Left renal cortex interstitium (tissue), 4 donors: Measurements from ENCODE around the gene PUM2. TPM values are rescaled to one million over a fixed set of nuclear protein-coding genes. Genes with fewer than 3 reads are reported as not detected.
"Not testable (repeated sequence)": the region's sequence is repeated elsewhere in the genome, so short reads cannot be mapped to it uniquely, and the experiment has no call there.

Source experiments
- DNase-seq, 4 donors: peaks; one replicate each; pipeline ENCODE4 v3.0.0-alpha.2; 2013; ENCODE audit warnings: low read depth in 4 of 4, low spot score in 2 of 4, missing footprints in 1 of 4
- polyA plus RNA-seq, 4 donors: library from polyadenylated mRNA; unstranded; fragments of 120-200 nt; gene quantifications; one replicate each; pipeline ENCODE4 v1.2.1, GENCODE V29; 2013; ENCODE audit not compliant: insufficient read length in 4 of 4

Gene PUM2, protein sequence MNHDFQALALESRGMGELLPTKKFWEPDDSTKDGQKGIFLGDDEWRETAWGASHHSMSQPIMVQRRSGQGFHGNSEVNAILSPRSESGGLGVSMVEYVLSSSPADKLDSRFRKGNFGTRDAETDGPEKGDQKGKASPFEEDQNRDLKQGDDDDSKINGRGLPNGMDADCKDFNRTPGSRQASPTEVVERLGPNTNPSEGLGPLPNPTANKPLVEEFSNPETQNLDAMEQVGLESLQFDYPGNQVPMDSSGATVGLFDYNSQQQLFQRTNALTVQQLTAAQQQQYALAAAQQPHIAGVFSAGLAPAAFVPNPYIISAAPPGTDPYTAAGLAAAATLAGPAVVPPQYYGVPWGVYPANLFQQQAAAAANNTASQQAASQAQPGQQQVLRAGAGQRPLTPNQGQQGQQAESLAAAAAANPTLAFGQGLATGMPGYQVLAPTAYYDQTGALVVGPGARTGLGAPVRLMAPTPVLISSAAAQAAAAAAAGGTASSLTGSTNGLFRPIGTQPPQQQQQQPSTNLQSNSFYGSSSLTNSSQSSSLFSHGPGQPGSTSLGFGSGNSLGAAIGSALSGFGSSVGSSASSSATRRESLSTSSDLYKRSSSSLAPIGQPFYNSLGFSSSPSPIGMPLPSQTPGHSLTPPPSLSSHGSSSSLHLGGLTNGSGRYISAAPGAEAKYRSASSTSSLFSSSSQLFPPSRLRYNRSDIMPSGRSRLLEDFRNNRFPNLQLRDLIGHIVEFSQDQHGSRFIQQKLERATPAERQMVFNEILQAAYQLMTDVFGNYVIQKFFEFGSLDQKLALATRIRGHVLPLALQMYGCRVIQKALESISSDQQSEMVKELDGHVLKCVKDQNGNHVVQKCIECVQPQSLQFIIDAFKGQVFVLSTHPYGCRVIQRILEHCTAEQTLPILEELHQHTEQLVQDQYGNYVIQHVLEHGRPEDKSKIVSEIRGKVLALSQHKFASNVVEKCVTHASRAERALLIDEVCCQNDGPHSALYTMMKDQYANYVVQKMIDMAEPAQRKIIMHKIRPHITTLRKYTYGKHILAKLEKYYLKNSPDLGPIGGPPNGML
- polyA plus RNA-seq: 100 to 1,000 TPM in 2 of 4 donors, 10 to 100 TPM in 2; 96.7 to 113 (median 103) TPM

DNA sequence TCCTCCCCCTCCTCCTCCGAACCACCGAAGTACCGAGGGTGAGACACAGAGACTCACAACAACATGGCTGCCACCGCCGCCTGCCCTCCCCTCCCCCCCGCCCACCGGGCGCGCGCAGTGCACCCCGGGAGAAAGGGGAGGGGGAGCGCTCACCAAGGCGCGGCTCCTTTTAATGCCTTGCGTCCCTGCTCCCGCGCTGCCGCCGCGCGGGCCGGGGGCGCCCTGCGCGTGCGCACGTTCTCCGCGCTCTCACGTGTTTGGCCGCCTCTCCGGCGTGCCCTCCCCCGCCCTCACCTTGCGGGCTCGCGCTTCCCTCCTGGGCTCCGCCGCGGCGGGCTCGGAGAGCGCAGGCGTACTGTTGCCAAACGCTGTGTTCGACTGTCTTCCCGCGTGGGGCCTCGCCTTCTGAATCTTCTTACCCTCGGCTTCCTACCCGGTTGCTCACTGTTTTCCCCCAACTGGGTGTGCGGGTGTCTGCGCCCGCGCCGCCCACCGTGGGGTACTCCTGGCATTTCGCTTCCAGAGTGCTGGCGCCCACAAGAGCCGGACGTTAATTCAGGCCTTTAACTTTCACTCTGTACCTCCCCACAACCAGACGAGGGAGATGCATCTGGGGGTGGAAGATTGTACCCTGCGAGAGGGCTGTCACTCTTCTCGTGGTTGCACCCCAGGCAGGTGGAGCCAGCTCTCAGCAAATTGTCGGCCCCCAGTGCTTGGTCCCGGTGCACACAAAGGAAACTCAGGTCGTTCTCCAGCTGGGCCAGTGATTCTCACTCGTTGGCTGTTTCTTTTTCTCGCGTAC is at the start of gene PUM2:
TSS of gene PUM2 (minus strand) at position 92 of the 802 bp plus-strand sequence. CDS start 23,484 bp downstream, outside the sequence.
- peak; percentile 88 to 95 (median 93) for DNase-seq

GRCh38 chr2:20400306-20400705 is 49.7 kb upstream of the PUM2 start:
- no peak for DNase-seq

DNA sequence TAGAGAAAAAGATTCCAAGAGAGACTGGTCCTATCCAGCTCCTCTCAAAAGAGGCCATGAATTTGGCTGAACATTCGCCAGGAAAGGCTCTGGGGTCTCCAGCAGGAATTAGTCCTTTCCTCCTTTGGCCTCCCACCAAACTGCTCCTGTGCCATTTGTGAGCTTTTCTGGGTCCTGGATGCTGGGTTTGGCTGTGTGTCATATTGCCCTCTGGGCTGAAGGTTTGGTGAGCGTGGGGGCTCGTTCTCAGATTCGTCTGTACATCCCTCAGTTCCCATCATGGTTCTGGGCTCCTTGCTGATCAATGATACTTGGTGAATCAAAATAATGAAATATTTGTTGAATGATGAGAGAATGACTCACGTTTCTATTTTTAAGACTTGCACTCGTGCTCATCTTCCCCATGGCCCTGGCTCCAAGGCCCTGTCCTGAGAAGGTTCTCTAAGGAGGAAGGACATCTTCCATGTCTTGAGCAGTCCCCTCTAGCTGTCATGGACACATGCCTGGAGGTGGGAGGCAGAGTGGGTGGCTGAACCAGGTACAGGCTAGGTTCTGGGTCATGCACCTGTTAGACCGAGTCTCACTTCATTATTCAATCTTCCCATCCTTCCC is 48.4 kb upstream of the PUM2 start:
- DNase-seq: no peak

DNA sequence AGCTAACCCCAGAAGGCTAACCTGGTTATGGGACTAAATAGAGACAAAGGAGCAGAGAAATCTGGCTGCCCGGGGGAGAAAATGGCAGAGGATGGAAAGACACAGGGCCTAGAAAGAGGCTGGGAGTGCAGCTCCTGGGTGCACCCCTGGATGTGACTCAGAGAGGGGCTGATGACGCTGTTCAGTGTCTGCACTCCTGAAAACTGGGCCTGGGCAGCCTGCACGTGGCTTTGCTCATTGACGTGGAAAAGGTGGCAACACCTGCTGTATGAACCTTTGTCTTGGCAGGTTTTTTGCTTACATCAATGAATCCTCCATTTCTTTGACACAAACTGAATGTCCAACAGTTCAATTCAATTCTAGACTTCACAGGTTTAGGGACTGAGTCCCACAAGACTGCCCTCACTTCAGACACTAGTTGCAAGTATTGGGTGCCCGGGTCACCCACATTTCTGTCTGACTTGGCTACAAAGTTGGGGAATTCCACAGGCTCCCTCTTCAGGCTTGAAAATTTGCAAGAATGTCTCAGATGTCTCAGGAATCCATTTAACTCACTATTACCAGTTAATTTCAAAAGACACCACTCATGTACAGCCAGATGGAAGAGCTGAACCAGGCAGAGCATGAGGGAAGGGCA is 47.3 kb upstream of the PUM2 start:
- no peak for DNase-seq

GRCh38 chr2:20396356-20397000 is 45.8 kb upstream of the PUM2 start:
- no peak for DNase-seq

GRCh38 chr2:20393986-20394385 is 43.3 kb upstream of the PUM2 start:
- no peak for DNase-seq

DNA sequence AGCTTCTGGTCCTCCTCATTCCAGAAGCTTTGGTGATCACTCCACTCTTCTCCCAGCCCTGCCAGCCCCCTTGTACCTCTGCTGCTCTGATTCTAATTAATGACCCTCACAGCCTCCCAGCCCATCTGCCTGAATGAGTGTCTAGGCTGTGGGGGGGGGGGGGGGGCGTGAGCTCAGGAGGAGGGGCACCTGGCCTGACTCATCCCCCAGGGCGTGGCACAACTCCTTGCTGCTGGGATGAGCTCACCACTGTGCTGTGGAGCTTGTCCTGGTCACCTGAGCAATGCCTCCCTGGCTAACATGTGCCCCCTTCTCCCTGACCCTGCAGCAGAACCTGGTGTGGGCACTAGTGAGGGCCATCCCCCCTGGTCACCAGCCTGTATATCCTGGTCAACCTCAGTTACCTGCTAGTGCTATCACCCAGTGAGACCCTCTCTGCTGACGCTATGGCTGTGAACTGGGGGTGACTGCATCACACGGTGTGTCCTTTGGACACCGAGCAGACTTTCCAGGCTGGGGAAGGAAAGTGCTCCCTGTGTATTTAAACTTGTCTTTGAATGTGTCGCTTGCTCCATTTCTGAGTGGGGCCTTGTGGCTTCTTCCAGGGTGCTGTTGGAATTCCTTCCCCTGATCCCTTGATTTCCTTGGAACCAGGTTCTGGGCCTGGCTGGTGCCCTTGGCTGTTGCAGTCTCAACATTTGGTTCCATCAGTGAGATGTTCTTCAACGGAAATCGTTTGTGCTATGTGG is 41.5 kb upstream of the PUM2 start:
- DNase-seq: no peak

DNA sequence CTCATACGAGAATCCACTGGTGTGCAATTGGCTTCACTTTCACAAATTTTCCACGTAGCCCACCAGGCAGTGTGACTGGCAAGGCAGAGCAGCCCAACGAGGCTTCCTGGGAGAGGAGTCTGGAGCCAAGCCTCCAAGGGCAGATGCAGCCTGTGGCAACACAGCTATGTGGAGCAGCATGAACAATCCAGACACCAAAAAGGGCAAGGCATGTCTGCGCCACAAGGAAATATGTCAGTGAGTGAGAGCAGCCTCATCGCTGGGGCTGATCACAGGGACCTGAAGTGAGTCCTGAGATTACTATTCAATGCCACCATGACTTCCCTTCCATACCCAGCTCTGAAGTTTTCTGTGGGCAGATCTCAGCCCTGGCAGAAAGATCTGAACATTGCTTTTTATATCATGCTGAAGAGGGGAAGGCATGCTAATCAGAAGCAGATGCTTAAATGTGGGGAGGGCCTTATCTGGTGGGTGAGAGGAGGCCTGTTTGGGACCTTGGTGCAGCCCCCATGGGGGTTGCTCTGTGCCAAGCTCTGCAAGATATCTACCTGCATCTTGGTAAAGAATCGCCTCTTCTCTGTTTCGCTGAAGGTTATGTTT is 40.0 kb upstream of the PUM2 start:
- no peak for DNase-seq

DNA sequence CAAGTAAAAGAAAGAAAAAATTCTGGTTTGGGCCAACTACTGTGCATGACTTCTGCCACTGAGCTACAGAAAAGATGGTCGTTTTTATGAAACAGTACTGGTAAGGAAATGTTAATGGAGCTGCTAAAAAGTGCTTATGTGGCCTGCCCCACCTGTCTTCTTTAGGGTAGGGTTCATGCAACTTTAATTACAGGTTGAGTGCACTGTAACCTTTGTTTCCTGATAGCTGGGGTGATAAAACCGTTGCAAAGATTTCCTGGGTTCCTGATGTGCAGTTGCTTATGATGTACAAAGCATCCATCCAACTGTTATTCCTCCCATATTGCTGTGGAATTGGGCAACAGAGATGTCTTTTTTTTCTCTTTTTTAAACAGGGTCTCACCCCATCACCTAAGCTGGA is 34.3 kb upstream of the PUM2 start:
- DNase-seq: no peak

DNA sequence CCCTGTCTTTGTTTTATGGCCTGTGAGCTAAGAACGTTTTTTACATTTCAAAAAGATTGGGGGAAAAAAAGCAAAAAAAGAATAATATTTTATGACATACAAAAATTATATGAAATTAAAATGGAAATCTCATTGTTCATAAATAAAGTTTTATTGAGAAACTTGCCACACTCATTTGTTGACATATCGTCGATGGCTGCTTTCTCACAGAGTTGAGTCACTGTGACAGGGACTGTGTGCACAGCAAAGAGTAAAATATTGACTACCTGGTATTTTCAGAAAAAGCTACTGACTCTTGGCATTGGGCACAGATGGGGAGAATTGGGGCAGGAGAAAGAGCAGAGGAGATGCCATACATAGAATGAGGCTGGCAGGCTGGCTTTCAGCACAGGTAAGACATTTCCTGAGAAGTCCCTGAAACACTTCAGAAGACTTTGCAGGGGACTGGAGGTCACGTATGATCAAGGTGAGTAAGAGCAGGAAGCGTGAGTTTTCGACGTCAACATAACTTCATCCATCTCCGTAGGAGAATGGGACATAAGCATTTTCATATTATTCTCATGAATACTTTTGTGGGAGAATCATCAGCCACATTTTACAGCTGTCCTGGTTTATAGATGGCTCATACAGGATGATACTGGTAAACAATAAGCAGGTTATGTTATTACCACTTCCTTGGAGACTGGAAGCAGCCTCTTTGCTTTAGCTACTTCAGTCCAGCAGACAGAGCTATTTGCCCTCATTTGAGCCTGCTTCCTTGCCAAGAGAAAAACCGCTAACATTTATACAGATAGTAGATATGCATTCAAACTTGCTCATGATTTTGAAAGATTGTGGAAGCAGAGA is 32.5 kb upstream of the PUM2 start:
- no peak for DNase-seq

GRCh38 chr2:20381457-20381856 is 30.8 kb upstream of the PUM2 start:
- DNase-seq: no peak

- DNase-seq: peak; percentile 36 to 76 (median 57)
Observed at GRCh38 chr2:20378891-20379519, 28.4 kb upstream of the PUM2 start.

GRCh38 chr2:20378341-20378740 is 27.7 kb upstream of the PUM2 start:
- no peak for DNase-seq

- DNase-seq: no peak
Observed at GRCh38 chr2:20377741-20378140, 27.1 kb upstream of the PUM2 start.

DNA sequence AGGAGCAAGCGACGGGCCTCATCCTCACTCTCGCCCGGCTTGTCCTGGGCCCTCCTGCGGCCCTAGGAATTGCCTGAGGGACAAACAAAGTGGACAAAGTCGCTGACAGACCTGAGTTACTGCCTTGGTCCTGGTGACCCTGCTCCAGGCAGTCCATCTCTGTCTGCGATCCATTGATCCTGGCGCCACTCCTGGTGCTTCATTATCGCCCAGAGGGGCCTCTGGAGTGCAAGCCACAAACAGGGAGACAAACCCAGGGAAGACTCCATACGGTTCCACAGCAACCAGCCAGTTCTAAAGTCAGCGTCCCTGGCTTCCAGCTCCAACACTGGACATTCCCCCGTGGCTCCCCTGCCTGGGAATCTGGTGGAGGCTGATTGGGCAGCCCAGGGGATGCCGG is 24.3 kb upstream of the PUM2 start:
- DNase-seq: not testable (repeated sequence)

DNA sequence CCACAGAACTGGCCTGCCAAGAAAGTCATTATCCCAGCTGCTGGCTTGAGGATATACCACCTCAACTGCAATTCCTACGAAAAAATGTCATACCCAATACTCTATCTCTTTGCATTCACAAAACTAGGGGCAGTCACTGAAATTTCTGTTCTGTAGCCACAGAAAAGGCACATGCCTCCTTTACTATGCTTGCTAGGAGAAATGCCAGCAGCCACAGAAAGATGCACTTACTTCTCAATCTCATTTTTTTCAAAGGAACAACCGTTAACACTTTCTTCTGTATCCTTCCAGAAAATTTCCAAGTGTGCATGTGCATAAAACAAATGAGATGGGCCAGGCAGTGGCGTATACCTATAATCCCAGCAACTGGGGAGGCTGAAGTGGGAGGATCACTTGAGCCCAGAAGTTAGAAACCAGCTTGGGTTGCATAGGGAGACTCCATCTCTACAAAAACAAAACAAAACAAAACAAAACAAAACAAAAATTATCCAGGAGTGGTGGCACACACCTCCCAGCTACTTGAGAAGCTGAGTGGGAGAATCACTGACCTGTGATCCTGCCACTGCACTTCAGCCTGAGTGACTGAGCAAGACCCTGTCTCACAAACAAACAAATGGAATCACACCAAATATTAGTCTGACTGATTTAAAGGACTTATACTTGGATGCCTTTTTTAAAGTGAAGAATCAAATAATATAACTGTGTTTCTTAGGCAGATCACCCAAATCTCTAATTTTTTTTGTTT is 22.4 kb upstream of the PUM2 start:
- DNase-seq: no peak
